PC-9 (cell line): ENCODE measurements around the gene CMIP. TPM values are rescaled to one million over a fixed set of nuclear protein-coding genes. Genes with fewer than 3 reads are reported as not detected.

Experiments
- BruUV-seq: library from RNA; stranded (reverse); fragments of 400-500 nt; replicated peaks from 2 replicates; lab custom pipeline; 2021; lab: Mats Ljungman, UMichigan
- CTCF ChIA-PET: fragments of 300-600 bp; sonication (Branson Sonifier 250); formaldehyde crosslinking; loops from one replicate; lab custom pipeline; 2022; ENCODE audit warnings: antibody characterized with exemption; lab: Charles Lee
- POLR2A ChIA-PET: fragments of 300-600 bp; sonication (Branson Sonifier 250); formaldehyde crosslinking; loops from one replicate; lab custom pipeline; 2022; ENCODE audit warnings: antibody characterized with exemption; ENCODE audit not compliant: unreplicated experiment; lab: Charles Lee
- DNase-seq, 2 experiments: peaks; one replicate each; pipeline versions ENCODE4 v3.0.0 to v3.0.0-alpha.2; 2015 to 2022; ENCODE audit warnings: mixed read lengths in 1 of 2
- H2AFZ ChIP-seq: fragments of 200-600 bp; sonication (generic); 2 replicates; pipeline ENCODE4 v1.8.1; 2017; ENCODE audit warnings: antibody characterized with exemption
- H3F3A ChIP-seq: fragments of 200-600 bp; sonication (generic); 2 replicates; pipeline ENCODE4 v1.8.1; 2017; ENCODE audit warnings: antibody characterized with exemption, mild to moderate bottlenecking, low read depth; ENCODE audit not compliant: insufficient read depth
- H3K27ac ChIP-seq: fragments of 200-600 bp; sonication (generic); 2 replicates; pipeline ENCODE4 v1.6.1; 2016; ENCODE audit warnings: mixed run types
- H3K27me3 ChIP-seq: fragments of 200-600 bp; sonication (generic); 2 replicates; pipeline ENCODE4 v1.6.1; 2016; ENCODE audit warnings: low read depth, mixed run types; ENCODE audit not compliant: insufficient read depth
- H3K36me3 ChIP-seq: fragments of 200-600 bp; sonication (generic); 2 replicates; pipeline ENCODE4 v1.6.1; 2016; ENCODE audit warnings: low read depth, mixed run types
- H3K4me1 ChIP-seq: fragments of 200-600 bp; sonication (generic); replicated peaks from 2 replicates; pipeline ENCODE4 v1.6.1; 2016; ENCODE audit warnings: mixed run types; ENCODE audit not compliant: insufficient read depth
- H3K4me2 ChIP-seq: fragments of 200-600 bp; sonication (generic); 2 replicates; pipeline ENCODE4 v1.6.1; 2017; ENCODE audit warnings: mixed run types
- H3K4me3 ChIP-seq: fragments of 200-600 bp; sonication (generic); 2 replicates; pipeline ENCODE4 v1.6.1; 2016; ENCODE audit warnings: mixed run types
- H3K79me2 ChIP-seq: fragments of 200-600 bp; sonication (generic); 2 replicates; pipeline ENCODE4 v1.6.1; 2017; ENCODE audit warnings: low read depth, mixed run types
- H3K9me2 ChIP-seq: fragments of 200-600 bp; sonication (generic); 2 replicates; pipeline ENCODE4 v1.8.1; 2017; ENCODE audit warnings: mild to moderate bottlenecking; ENCODE audit not compliant: insufficient read depth
- H3K9me3 ChIP-seq: fragments of 200-600 bp; sonication (generic); 2 replicates; pipeline ENCODE4 v1.8.1; 2016; ENCODE audit warnings: low read depth; ENCODE audit not compliant: insufficient read depth
- H4K20me1 ChIP-seq: fragments of 200-600 bp; sonication (generic); 2 replicates; pipeline ENCODE4 v1.8.1; 2017; ENCODE audit not compliant: insufficient read depth
- CTCF ChIP-seq: fragments of 200-600 bp; sonication (generic); conservative IDR thresholded peaks from 2 replicates; pipeline ENCODE4 v1.6.1; 2017; ENCODE audit warnings: mixed run types, antibody characterized with exemption, mild to moderate bottlenecking, moderate library complexity
- EZH2 ChIP-seq: fragments of 200-600 bp; sonication (generic); IDR thresholded peaks from 2 replicates; pipeline ENCODE4 v1.8.0; 2017; ENCODE audit warnings: antibody characterized with exemption, low read depth
- intact Hi-C: fragments of 100-400 bp; cut with micrococcal nuclease; formaldehyde crosslinking; loops from one replicate; pipeline ENCODE4 v1.10.0; 2022; ENCODE audit not compliant: unreplicated experiment
- total RNA-seq: library from RNA; stranded (reverse); gene quantifications from 2 replicates; pipeline ENCODE4 v1.2.3, GENCODE V29; 2021

The CMIP gene
- total RNA-seq, 1 experiment from 2014 or later = 96.6 TPM

- ChIA-PET POLR2A (no interaction called here), CTCF (no interaction called here)
- DNase-seq = no peak
- no peak for TF ChIP-seq EZH2
- no peak for TF ChIP-seq CTCF
- H3K4me3 ChIP-seq = no peak overlapping the region
- intact Hi-C loops = no loop called here
- peaks cover 44% of the 10 kb centered on the region; the same call in 1 of the 2 replicates for H3F3A ChIP-seq
- peaks cover 84% of the 10 kb centered on the region for H3K79me2 ChIP-seq
- no peaks in the 10 kb centered on the region for H3K9me2 ChIP-seq
- H3K9me3 ChIP-seq = no peaks in the 10 kb centered on the region
- no TSS peak for BruUV-seq
- H4K20me1 ChIP-seq = peaks cover 5% of the 10 kb centered on the region; the same call in 1 of the 2 replicates
- peaks cover 44% of the 10 kb centered on the region for H3K4me1 ChIP-seq
- no peak overlapping the region for H2AFZ ChIP-seq
- no peaks in the 10 kb centered on the region for H3K36me3 ChIP-seq
- H3K27ac ChIP-seq = no peak overlapping the region
- no peak overlapping the region for H3K4me2 ChIP-seq
- H3K27me3 ChIP-seq = no peaks in the 10 kb centered on the region
Observed at GRCh38 chr16:81564421-81564911, 119.9 kb downstream of the CMIP start.

- no peaks in the 10 kb centered on the region for H3K9me3 ChIP-seq
- H3K4me3 ChIP-seq = no peak overlapping the region
- intact Hi-C loops = no loop called here
- H3F3A ChIP-seq = peaks cover 50% of the 10 kb centered on the region; the same call in 1 of the 2 replicates
- H4K20me1 ChIP-seq = peaks cover 6% of the 10 kb centered on the region; the same call in 1 of the 2 replicates
- no peaks in the 10 kb centered on the region for H3K27me3 ChIP-seq
- peaks cover 84% of the 10 kb centered on the region for H3K79me2 ChIP-seq
- H3K36me3 ChIP-seq = no peaks in the 10 kb centered on the region
- H3K4me2 ChIP-seq = no peak overlapping the region
- ChIA-PET CTCF (interaction anchor here (0.7 kb wide), 1 partner anchor 183 kb away, joined by 3 read pairs; no protein-coding TSS in a partner anchor), POLR2A (no interaction called here)
- TF ChIP-seq EZH2 (no peak), CTCF (no peak)
- H2AFZ ChIP-seq = no peak overlapping the region
- H3K4me1 ChIP-seq = peaks cover 36% of the 10 kb centered on the region
- DNase-seq = no peak
- no peaks in the 10 kb centered on the region for H3K9me2 ChIP-seq
- BruUV-seq = no TSS peak
- H3K27ac ChIP-seq = no peak overlapping the region
Observed at GRCh38 chr16:81565321-81566028, 120.9 kb downstream of the CMIP start.

GRCh38 chr16:81566086-81567007 lies 121.7 kb downstream of the CMIP start:
- DNase-seq = no peak
- no peak overlapping the region for H2AFZ ChIP-seq
- H3F3A ChIP-seq = peaks cover 41% of the 10 kb centered on the region; the same call in 1 of the 2 replicates
- H3K9me2 ChIP-seq = no peaks in the 10 kb centered on the region
- H3K27me3 ChIP-seq = no peaks in the 10 kb centered on the region
- no peak overlapping the region for H3K27ac ChIP-seq
- ChIA-PET CTCF (interaction anchor here (0.7 kb wide), 1 partner anchor 184 kb away, joined by 3 read pairs; no protein-coding TSS in a partner anchor), POLR2A (interaction anchor here (0.6 kb wide), 1 partner anchor 9 kb away, joined by 3 read pairs; no protein-coding TSS in a partner anchor)
- BruUV-seq = no TSS peak
- intact Hi-C loops = no loop called here
- no peaks in the 10 kb centered on the region for H3K36me3 ChIP-seq
- TF ChIP-seq CTCF (no peak), EZH2 (no peak)
- no peaks in the 10 kb centered on the region for H3K9me3 ChIP-seq
- peaks cover 84% of the 10 kb centered on the region for H3K79me2 ChIP-seq
- H3K4me1 ChIP-seq = peaks cover 28% of the 10 kb centered on the region
- peaks cover 8% of the 10 kb centered on the region; the same call in 1 of the 2 replicates for H4K20me1 ChIP-seq
- H3K4me2 ChIP-seq = no peak overlapping the region
- no peak overlapping the region for H3K4me3 ChIP-seq
